Measurements from ENCODE around the gene ABLIM2. TPM values are rescaled to one million over a fixed set of nuclear protein-coding genes. Genes with fewer than 3 reads are reported as not detected.

ABLIM2 gene
- polyA plus RNA-seq, 1 donor from 2014 or later: 1.3 TPM

- H3K9me3 Mint-ChIP-seq: no peaks in the 10 kb centered on the region
- H3K4me1 Mint-ChIP-seq: peaks cover 0 to 2% (median 0%) of the 10 kb centered on the region in 3 donors
- H3K27ac Mint-ChIP-seq: peak overlapping the region in 1 of 3 donors; percentile 60
- H3K36me3 Mint-ChIP-seq: no peaks in the 10 kb centered on the region
- peaks cover 3% of the 10 kb centered on the region for H3K27me3 Mint-ChIP-seq
- no peak overlapping the region for H3K4me3 Mint-ChIP-seq
Observed at GRCh38 chr4:8184061-8184460, 25.4 kb upstream of the ABLIM2 start.

- Mint-ChIP-seq H3K4me3 (no peak overlapping the region), H3K36me3 (no peaks in the 10 kb centered on the region), H3K9me3 (no peaks in the 10 kb centered on the region), H3K27ac (peak overlapping the region in 2 of 3 donors; percentile 60 to 63), H3K4me1 (peaks cover 0 to 2% (median 0%) of the 10 kb centered on the region in 3 donors), H3K27me3 (peaks cover 3% of the 10 kb centered on the region)
Observed at GRCh38 chr4:8182858-8183725, 24.5 kb upstream of the ABLIM2 start.

- Mint-ChIP-seq H3K27me3 (peaks cover 3% of the 10 kb centered on the region), H3K36me3 (no peaks in the 10 kb centered on the region), H3K27ac (no peak overlapping the region), H3K4me3 (no peak overlapping the region), H3K9me3 (no peaks in the 10 kb centered on the region), H3K4me1 (peaks cover 0 to 2% (median 0%) of the 10 kb centered on the region in 3 donors)
Observed at GRCh38 chr4:8182294-8182693, 23.7 kb upstream of the ABLIM2 start.

GRCh38 chr4:8181844-8182243, 23.2 kb upstream of the ABLIM2 start:
- H3K9me3 Mint-ChIP-seq: no peaks in the 10 kb centered on the region
- H3K36me3 Mint-ChIP-seq: no peaks in the 10 kb centered on the region
- peaks cover 2 to 3% (median 3%) of the 10 kb centered on the region in 3 donors for H3K4me1 Mint-ChIP-seq

GRCh38 chr4:8181119-8181518, 22.5 kb upstream of the ABLIM2 start:
- Mint-ChIP-seq H3K9me3 (no peaks in the 10 kb centered on the region), H3K27me3 (peaks cover 3% of the 10 kb centered on the region), H3K4me1 (peaks cover 2 to 6% (median 4%) of the 10 kb centered on the region in 3 donors), H3K27ac (no peak overlapping the region), H3K4me3 (no peak overlapping the region), H3K36me3 (no peaks in the 10 kb centered on the region)

More at GRCh38 chr4:8181844-8182243, 23.2 kb upstream of the ABLIM2 start:
- Mint-ChIP-seq H3K27me3 (peaks cover under 1% of the 10 kb centered on the region), H3K27ac (no peak overlapping the region), H3K4me3 (no peak overlapping the region)

GRCh38 chr4:8180310-8181093, 21.9 kb upstream of the ABLIM2 start:
- Mint-ChIP-seq H3K9me3 (no peaks in the 10 kb centered on the region), H3K27ac (no peak overlapping the region), H3K4me1 (peaks cover 2 to 6% (median 4%) of the 10 kb centered on the region in 3 donors), H3K36me3 (no peaks in the 10 kb centered on the region), H3K4me3 (no peak overlapping the region), H3K27me3 (peaks cover 3% of the 10 kb centered on the region)

- Mint-ChIP-seq H3K4me3 (no peak overlapping the region), H3K4me1 (peaks cover 2 to 6% (median 4%) of the 10 kb centered on the region in 3 donors), H3K9me3 (no peaks in the 10 kb centered on the region), H3K36me3 (no peaks in the 10 kb centered on the region), H3K27ac (no peak overlapping the region), H3K27me3 (peaks cover 3% of the 10 kb centered on the region)
Observed at GRCh38 chr4:8179771-8180170, 21.2 kb upstream of the ABLIM2 start.

GRCh38 chr4:8179074-8179473, 20.5 kb upstream of the ABLIM2 start:
- peaks cover 3% of the 10 kb centered on the region for H3K27me3 Mint-ChIP-seq
- H3K4me3 Mint-ChIP-seq: no peak overlapping the region
- H3K27ac Mint-ChIP-seq: no peak overlapping the region
- H3K4me1 Mint-ChIP-seq: peaks cover 2 to 6% (median 4%) of the 10 kb centered on the region in 3 donors
- no peaks in the 10 kb centered on the region for H3K36me3 Mint-ChIP-seq
- H3K9me3 Mint-ChIP-seq: no peaks in the 10 kb centered on the region

GRCh38 chr4:8177956-8178355, 19.3 kb upstream of the ABLIM2 start:
- H3K4me1 Mint-ChIP-seq: peaks cover 2 to 6% (median 4%) of the 10 kb centered on the region in 3 donors
- H3K27ac Mint-ChIP-seq: no peak overlapping the region
- H3K9me3 Mint-ChIP-seq: no peaks in the 10 kb centered on the region
- H3K27me3 Mint-ChIP-seq: peaks cover 3% of the 10 kb centered on the region
- H3K4me3 Mint-ChIP-seq: peak overlapping the region in 1 of 4 donors; percentile 52
- H3K36me3 Mint-ChIP-seq: no peaks in the 10 kb centered on the region

GRCh38 chr4:8177552-8177951, 18.9 kb upstream of the ABLIM2 start:
- no peak overlapping the region for H3K4me3 Mint-ChIP-seq
- peaks cover 5% of the 10 kb centered on the region for H3K27me3 Mint-ChIP-seq
- H3K36me3 Mint-ChIP-seq: no peaks in the 10 kb centered on the region
- no peak overlapping the region for H3K27ac Mint-ChIP-seq
- H3K9me3 Mint-ChIP-seq: no peaks in the 10 kb centered on the region
- peaks cover 4 to 7% (median 4%) of the 10 kb centered on the region in 3 donors for H3K4me1 Mint-ChIP-seq

GRCh38 chr4:8176547-8177399, 18.2 kb upstream of the ABLIM2 start:
- H3K4me3 Mint-ChIP-seq: no peak overlapping the region
- H3K9me3 Mint-ChIP-seq: no peaks in the 10 kb centered on the region
- no peaks in the 10 kb centered on the region for H3K36me3 Mint-ChIP-seq
- no peak overlapping the region for H3K27ac Mint-ChIP-seq
- peaks cover 11 to 15% (median 12%) of the 10 kb centered on the region in 3 donors for H3K4me1 Mint-ChIP-seq
- peaks cover 11% of the 10 kb centered on the region for H3K27me3 Mint-ChIP-seq

- peaks cover 11% of the 10 kb centered on the region for H3K27me3 Mint-ChIP-seq
- H3K9me3 Mint-ChIP-seq: no peaks in the 10 kb centered on the region
- no peak overlapping the region for H3K4me3 Mint-ChIP-seq
- no peaks in the 10 kb centered on the region for H3K36me3 Mint-ChIP-seq
- H3K27ac Mint-ChIP-seq: no peak overlapping the region
- peaks cover 13 to 19% (median 14%) of the 10 kb centered on the region in 3 donors for H3K4me1 Mint-ChIP-seq
Observed at GRCh38 chr4:8175686-8176085, 17.1 kb upstream of the ABLIM2 start.

- Mint-ChIP-seq H3K27ac (no peak overlapping the region), H3K36me3 (no peaks in the 10 kb centered on the region), H3K9me3 (no peaks in the 10 kb centered on the region), H3K27me3 (peaks cover 11% of the 10 kb centered on the region), H3K4me3 (no peak overlapping the region), H3K4me1 (peaks cover 13 to 19% (median 14%) of the 10 kb centered on the region in 3 donors)
Observed at GRCh38 chr4:8174970-8175369, 16.4 kb upstream of the ABLIM2 start.

- Mint-ChIP-seq H3K4me1 (peaks cover 13 to 19% (median 14%) of the 10 kb centered on the region in 3 donors), H3K36me3 (no peaks in the 10 kb centered on the region), H3K9me3 (peaks cover 0 to 3% (median 0%) of the 10 kb centered on the region in 3 donors), H3K4me3 (no peak overlapping the region), H3K27ac (no peak overlapping the region), H3K27me3 (peaks cover 11% of the 10 kb centered on the region)
Observed at GRCh38 chr4:8173492-8174242, 15.1 kb upstream of the ABLIM2 start.

Measured in IgD-negative memory B cell (primary cell).